Gastrocnemius medialis (tissue), 4 donors: ENCODE data around the gene TOR4A.

Experiments used
- POLR2A ChIP-seq, 2 donors: fragments of 450-650 bp; IDR thresholded peaks; one replicate each; pipeline ENCODE4 v1.6.1; 2017; ENCODE audit warnings: antibody characterized with exemption in 2 of 2, mild to moderate bottlenecking in 2 of 2, moderate library complexity in 2 of 2
- TF ChIP-seq, protein P1 (sequence below), 5 experiments: fragments of 450-650 bp in 3 of 5; fragments of 200-600 bp in 2 of 5; sonication (generic) in 2 of 5; IDR thresholded peaks in 4 of 5; conservative IDR thresholded peaks in 1 of 5; 1 replicate in 4 of 5; 2 replicates in 1 of 5; pipeline ENCODE4 v1.5.1; 2016 to 2019; ENCODE audit warnings: antibody characterized with exemption in 5 of 5, mild to moderate bottlenecking in 3 of 5, moderate library complexity in 3 of 5

DNA sequence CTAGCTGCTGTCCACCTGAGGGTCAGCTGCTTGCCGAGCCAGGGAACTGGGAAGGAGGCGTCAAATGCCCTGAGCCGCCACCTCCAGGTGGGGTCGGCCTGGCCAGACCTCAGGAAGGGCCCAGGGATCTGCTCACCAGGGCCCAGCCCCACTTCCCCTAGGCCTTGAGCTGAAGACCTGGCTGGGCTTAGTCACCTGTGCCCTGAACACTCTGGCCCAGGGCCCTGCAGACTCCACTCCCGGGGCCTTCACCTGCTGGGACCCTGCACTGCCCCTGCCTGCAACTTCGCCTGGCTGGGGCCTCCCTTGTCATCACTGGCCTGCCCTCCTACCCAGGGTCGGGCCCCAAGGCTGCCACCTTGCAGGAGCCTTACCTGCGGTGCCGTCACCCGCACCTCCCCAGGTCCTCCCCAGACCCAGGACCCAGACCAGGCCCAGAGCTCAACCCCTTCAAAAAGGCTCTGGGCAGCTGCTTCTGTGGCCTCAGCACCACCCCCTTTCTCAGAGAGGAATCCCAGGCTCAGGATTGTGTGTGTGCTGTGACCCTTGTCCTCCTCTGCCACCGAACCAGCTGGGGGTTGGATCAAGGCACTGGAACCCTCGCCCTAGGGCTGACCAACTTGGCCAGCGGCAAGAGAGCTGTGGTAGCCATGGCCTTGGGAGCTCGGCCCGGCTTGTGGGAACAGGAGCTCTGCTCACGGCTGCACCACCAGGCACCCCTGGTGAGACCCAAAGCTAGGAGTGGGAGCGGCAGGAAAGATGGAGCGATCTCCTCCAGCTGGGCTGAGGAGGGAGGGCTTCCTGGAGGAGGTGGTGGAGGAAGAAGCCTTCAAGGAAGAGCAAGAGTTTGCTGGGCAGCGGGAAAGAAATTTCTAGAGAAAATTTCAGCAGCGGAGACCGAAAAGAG is 23.6 kb upstream of the TOR4A start:
- no peak for TF ChIP-seq POLR2A (IDR thresholded peaks at IDR 0.05)
- TF ChIP-seq, protein P1, sequence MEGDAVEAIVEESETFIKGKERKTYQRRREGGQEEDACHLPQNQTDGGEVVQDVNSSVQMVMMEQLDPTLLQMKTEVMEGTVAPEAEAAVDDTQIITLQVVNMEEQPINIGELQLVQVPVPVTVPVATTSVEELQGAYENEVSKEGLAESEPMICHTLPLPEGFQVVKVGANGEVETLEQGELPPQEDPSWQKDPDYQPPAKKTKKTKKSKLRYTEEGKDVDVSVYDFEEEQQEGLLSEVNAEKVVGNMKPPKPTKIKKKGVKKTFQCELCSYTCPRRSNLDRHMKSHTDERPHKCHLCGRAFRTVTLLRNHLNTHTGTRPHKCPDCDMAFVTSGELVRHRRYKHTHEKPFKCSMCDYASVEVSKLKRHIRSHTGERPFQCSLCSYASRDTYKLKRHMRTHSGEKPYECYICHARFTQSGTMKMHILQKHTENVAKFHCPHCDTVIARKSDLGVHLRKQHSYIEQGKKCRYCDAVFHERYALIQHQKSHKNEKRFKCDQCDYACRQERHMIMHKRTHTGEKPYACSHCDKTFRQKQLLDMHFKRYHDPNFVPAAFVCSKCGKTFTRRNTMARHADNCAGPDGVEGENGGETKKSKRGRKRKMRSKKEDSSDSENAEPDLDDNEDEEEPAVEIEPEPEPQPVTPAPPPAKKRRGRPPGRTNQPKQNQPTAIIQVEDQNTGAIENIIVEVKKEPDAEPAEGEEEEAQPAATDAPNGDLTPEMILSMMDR (IDR thresholded peaks at IDR 0.05 in 4 of 5, conservative IDR thresholded peaks at IDR 0.05 in 1 of 5) = no peak
